ENCODE data around the gene GNB3. TPM values are rescaled to one million over a fixed set of nuclear protein-coding genes. Genes with fewer than 3 reads are reported as not detected.
"Not testable (repeated sequence)": the region's sequence is repeated elsewhere in the genome, so short reads cannot be mapped to it uniquely, and the experiment has no call there.

Gene GNB3
- polyA plus RNA-seq, 4 donors = 1.0 to 5.5 (median 3.2) TPM; not detected in 1

- H3K4me1 ChIP-seq (ENCODE audit: control insufficient read depth in 3 of 3, insufficient read depth in 2 of 3, low read depth in 1 of 3, low read length in 2 of 3) = peaks cover 0 to 18% (median 0%) of the 10 kb centered on the region in 3 donors
- no peaks in the 10 kb centered on the region for H3K27me3 ChIP-seq (ENCODE audit: control insufficient read depth in 3 of 3, insufficient read depth in 3 of 3, low read length in 3 of 3)
- DNase-seq (no peak), FAIRE-seq (no peak)
- no peaks in the 10 kb centered on the region for H3K9me3 ChIP-seq (ENCODE audit: control insufficient read depth in 2 of 2, insufficient read depth in 1 of 2, low read depth in 1 of 2, low read length in 1 of 2)
- 78 to 89% (median 83%) methylated on average over 22 of the region's 22 CpGs for WGBS, 3 donors
- H3K27ac ChIP-seq (ENCODE audit: low read depth in 1 of 3, low read length in 2 of 3) = no peak overlapping the region
- no peak overlapping the region for H3K4me3 ChIP-seq (ENCODE audit: low read depth in 1 of 3, low read length in 3 of 3)
- peaks cover 0 to 13% (median 0%) of the 10 kb centered on the region in 3 donors for H3K36me3 ChIP-seq (ENCODE audit: control insufficient read depth in 3 of 3, insufficient read depth in 2 of 3, low read depth in 1 of 3, low read length in 3 of 3)
These were observed 43.8 kb downstream of the GNB3 start for GRCh38 chr12:6884539-6884938.

GRCh38 chr12:6886206-6886999 is 45.7 kb downstream of the GNB3 start:
- FAIRE-seq; DNase-seq; H3K27me3 ChIP-seq (ENCODE audit: control insufficient read depth in 3 of 3, insufficient read depth in 3 of 3, low read length in 3 of 3); H3K9me3 ChIP-seq (ENCODE audit: control insufficient read depth in 2 of 2, insufficient read depth in 1 of 2, low read depth in 1 of 2, low read length in 1 of 2); H3K4me3 ChIP-seq (ENCODE audit: low read depth in 1 of 3, low read length in 3 of 3): not testable (repeated sequence)
- H3K4me1 ChIP-seq (ENCODE audit: control insufficient read depth in 3 of 3, insufficient read depth in 2 of 3, low read depth in 1 of 3, low read length in 2 of 3) = peaks cover 0 to 10% (median 0%) of the 10 kb centered on the region in 3 donors
- H3K27ac ChIP-seq (ENCODE audit: low read depth in 1 of 3, low read length in 2 of 3) = peak overlapping the region in 1 of 3 donors; percentile 79
- peaks cover 0 to 13% (median 0%) of the 10 kb centered on the region in 3 donors for H3K36me3 ChIP-seq (ENCODE audit: control insufficient read depth in 3 of 3, insufficient read depth in 2 of 3, low read depth in 1 of 3, low read length in 3 of 3)
- 46 to 65% (median 63%) methylated on average over 11 to 12 of the region's 15 CpGs for WGBS, 3 donors

GRCh38 chr12:6887460-6887859 is 46.7 kb downstream of the GNB3 start:
- Histone ChIP-seq H3K4me3 (ENCODE audit: low read depth in 1 of 3, low read length in 3 of 3) (no peak overlapping the region), H3K36me3 (ENCODE audit: control insufficient read depth in 3 of 3, insufficient read depth in 2 of 3, low read depth in 1 of 3, low read length in 3 of 3) (peaks cover 0 to 13% (median 0%) of the 10 kb centered on the region in 3 donors), H3K27ac (ENCODE audit: low read depth in 1 of 3, low read length in 2 of 3) (peak overlapping the region in 1 of 3 donors; percentile 79), H3K4me1 (ENCODE audit: control insufficient read depth in 3 of 3, insufficient read depth in 2 of 3, low read depth in 1 of 3, low read length in 2 of 3) (peaks cover 0 to 14% (median 0%) of the 10 kb centered on the region in 3 donors), H3K27me3 (ENCODE audit: control insufficient read depth in 3 of 3, insufficient read depth in 3 of 3, low read length in 3 of 3) (no peaks in the 10 kb centered on the region), H3K9me3 (ENCODE audit: control insufficient read depth in 2 of 2, insufficient read depth in 1 of 2, low read depth in 1 of 2, low read length in 1 of 2) (no peaks in the 10 kb centered on the region)
- 46 to 68% (median 58%) methylated on average over 8 of the region's 8 CpGs for WGBS, 3 donors
- FAIRE-seq (no peak), DNase-seq (peak; percentile 40 to 73)

GRCh38 chr12:6888360-6888759 is 47.6 kb downstream of the GNB3 start:
- H3K9me3 ChIP-seq (ENCODE audit: control insufficient read depth in 2 of 2, insufficient read depth in 1 of 2, low read depth in 1 of 2, low read length in 1 of 2) = no peaks in the 10 kb centered on the region
- no peak overlapping the region for H3K4me3 ChIP-seq (ENCODE audit: low read depth in 1 of 3, low read length in 3 of 3)
- H3K4me1 ChIP-seq (ENCODE audit: control insufficient read depth in 3 of 3, insufficient read depth in 2 of 3, low read depth in 1 of 3, low read length in 2 of 3) = peaks cover 0 to 14% (median 0%) of the 10 kb centered on the region in 3 donors
- FAIRE-seq (no peak), DNase-seq (no peak)
- 85 to 89% (median 85%) methylated on average over 2 of the region's 2 CpGs for WGBS, 3 donors
- no peaks in the 10 kb centered on the region for H3K27me3 ChIP-seq (ENCODE audit: control insufficient read depth in 3 of 3, insufficient read depth in 3 of 3, low read length in 3 of 3)
- no peak overlapping the region for H3K27ac ChIP-seq (ENCODE audit: low read depth in 1 of 3, low read length in 2 of 3)
- H3K36me3 ChIP-seq (ENCODE audit: control insufficient read depth in 3 of 3, insufficient read depth in 2 of 3, low read depth in 1 of 3, low read length in 3 of 3) = peaks cover 0 to 13% (median 0%) of the 10 kb centered on the region in 3 donors

- H3K27ac ChIP-seq (ENCODE audit: low read depth in 1 of 3, low read length in 2 of 3); H3K27me3 ChIP-seq (ENCODE audit: control insufficient read depth in 3 of 3, insufficient read depth in 3 of 3, low read length in 3 of 3); H3K36me3 ChIP-seq (ENCODE audit: control insufficient read depth in 3 of 3, insufficient read depth in 2 of 3, low read depth in 1 of 3, low read length in 3 of 3); H3K4me3 ChIP-seq (ENCODE audit: low read depth in 1 of 3, low read length in 3 of 3); DNase-seq; H3K9me3 ChIP-seq (ENCODE audit: control insufficient read depth in 2 of 2, insufficient read depth in 1 of 2, low read depth in 1 of 2, low read length in 1 of 2); FAIRE-seq: not testable (repeated sequence)
- 70 to 79% (median 72%) methylated on average over 7 of the region's 7 CpGs for WGBS, 3 donors
- peaks cover 0 to 14% (median 0%) of the 10 kb centered on the region in 3 donors for H3K4me1 ChIP-seq (ENCODE audit: control insufficient read depth in 3 of 3, insufficient read depth in 2 of 3, low read depth in 1 of 3, low read length in 2 of 3)
These were observed 48.1 kb downstream of the GNB3 start for GRCh38 chr12:6888794-6889193.

- not testable (repeated sequence) for H3K27me3 ChIP-seq (ENCODE audit: control insufficient read depth in 3 of 3, insufficient read depth in 3 of 3, low read length in 3 of 3); H3K9me3 ChIP-seq (ENCODE audit: control insufficient read depth in 2 of 2, insufficient read depth in 1 of 2, low read depth in 1 of 2, low read length in 1 of 2); DNase-seq; FAIRE-seq; H3K36me3 ChIP-seq (ENCODE audit: control insufficient read depth in 3 of 3, insufficient read depth in 2 of 3, low read depth in 1 of 3, low read length in 3 of 3); H3K4me3 ChIP-seq (ENCODE audit: low read depth in 1 of 3, low read length in 3 of 3)
- H3K4me1 ChIP-seq (ENCODE audit: control insufficient read depth in 3 of 3, insufficient read depth in 2 of 3, low read depth in 1 of 3, low read length in 2 of 3) = peaks cover 0 to 14% (median 0%) of the 10 kb centered on the region in 3 donors
- 94 to 98% (median 95%) methylated on average over 21 of the region's 21 CpGs for WGBS, 3 donors
- H3K27ac ChIP-seq (ENCODE audit: low read depth in 1 of 3, low read length in 2 of 3) = peak overlapping the region in 1 of 3 donors; percentile 84
These were observed 49.2 kb downstream of the GNB3 start for GRCh38 chr12:6889775-6890573.

- Histone ChIP-seq H3K27me3 (ENCODE audit: control insufficient read depth in 3 of 3, insufficient read depth in 3 of 3, low read length in 3 of 3) (no peaks in the 10 kb centered on the region), H3K36me3 (ENCODE audit: control insufficient read depth in 3 of 3, insufficient read depth in 2 of 3, low read depth in 1 of 3, low read length in 3 of 3) (no peaks in the 10 kb centered on the region), H3K4me1 (ENCODE audit: control insufficient read depth in 3 of 3, insufficient read depth in 2 of 3, low read depth in 1 of 3, low read length in 2 of 3) (peaks cover 0 to 14% (median 0%) of the 10 kb centered on the region in 3 donors), H3K27ac (ENCODE audit: low read depth in 1 of 3, low read length in 2 of 3) (peak overlapping the region; percentile 86 to 98 (median 98)), H3K4me3 (ENCODE audit: low read depth in 1 of 3, low read length in 3 of 3) (peak overlapping the region; percentile 5 to 73 (median 51)), H3K9me3 (ENCODE audit: control insufficient read depth in 2 of 2, insufficient read depth in 1 of 2, low read depth in 1 of 2, low read length in 1 of 2) (no peaks in the 10 kb centered on the region)
- WGBS, 3 donors = 1% methylated on average over 67 to 68 of the region's 68 CpGs
- FAIRE-seq (no peak), DNase-seq (peak; percentile 95 to 99)
These were observed 50.3 kb downstream of the GNB3 start for GRCh38 chr12:6890789-6891645.

- Histone ChIP-seq H3K27me3 (ENCODE audit: control insufficient read depth in 3 of 3, insufficient read depth in 3 of 3, low read length in 3 of 3) (no peaks in the 10 kb centered on the region), H3K9me3 (ENCODE audit: control insufficient read depth in 2 of 2, insufficient read depth in 1 of 2, low read depth in 1 of 2, low read length in 1 of 2) (no peaks in the 10 kb centered on the region), H3K4me1 (ENCODE audit: control insufficient read depth in 3 of 3, insufficient read depth in 2 of 3, low read depth in 1 of 3, low read length in 2 of 3) (peaks cover 0 to 14% (median 0%) of the 10 kb centered on the region in 3 donors), H3K27ac (ENCODE audit: low read depth in 1 of 3, low read length in 2 of 3) (peak overlapping the region; percentile 86 to 98 (median 98)), H3K4me3 (ENCODE audit: low read depth in 1 of 3, low read length in 3 of 3) (peak overlapping the region; percentile 5 to 73 (median 51)), H3K36me3 (ENCODE audit: control insufficient read depth in 3 of 3, insufficient read depth in 2 of 3, low read depth in 1 of 3, low read length in 3 of 3) (no peaks in the 10 kb centered on the region)
- FAIRE-seq = no peak
- WGBS, 3 donors = 73 to 81% (median 77%) methylated on average over 5 of the region's 5 CpGs
- DNase-seq = no peak
These were observed 50.9 kb downstream of the GNB3 start for GRCh38 chr12:6891646-6892001.

All from small intestine (tissue), 7 donors.